Right renal pelvis (tissue), 4 donors: ENCODE measurements around the gene TMEM45A. TPM values are rescaled to one million over a fixed set of nuclear protein-coding genes. Genes with fewer than 3 reads are reported as not detected.
"Not testable (repeated sequence)": the region's sequence is repeated elsewhere in the genome, so short reads cannot be mapped to it uniquely, and the experiment has no call there.

Source experiments
- DNase-seq, 4 donors: peaks; one replicate each; pipeline ENCODE4 v3.0.0-alpha.2; 2013; ENCODE audit warnings: low read depth in 4 of 4, low spot score in 3 of 4, missing footprints in 1 of 4
- polyA plus RNA-seq, 4 donors: library from polyadenylated mRNA; unstranded; fragments of 120-200 nt; gene quantifications; one replicate each; pipeline ENCODE4 v1.2.1, GENCODE V29; 2013; ENCODE audit not compliant: insufficient read length in 4 of 4

The TMEM45A gene
- polyA plus RNA-seq, 4 donors, result 24.4 to 27.3 (median 26.9) TPM

DNA sequence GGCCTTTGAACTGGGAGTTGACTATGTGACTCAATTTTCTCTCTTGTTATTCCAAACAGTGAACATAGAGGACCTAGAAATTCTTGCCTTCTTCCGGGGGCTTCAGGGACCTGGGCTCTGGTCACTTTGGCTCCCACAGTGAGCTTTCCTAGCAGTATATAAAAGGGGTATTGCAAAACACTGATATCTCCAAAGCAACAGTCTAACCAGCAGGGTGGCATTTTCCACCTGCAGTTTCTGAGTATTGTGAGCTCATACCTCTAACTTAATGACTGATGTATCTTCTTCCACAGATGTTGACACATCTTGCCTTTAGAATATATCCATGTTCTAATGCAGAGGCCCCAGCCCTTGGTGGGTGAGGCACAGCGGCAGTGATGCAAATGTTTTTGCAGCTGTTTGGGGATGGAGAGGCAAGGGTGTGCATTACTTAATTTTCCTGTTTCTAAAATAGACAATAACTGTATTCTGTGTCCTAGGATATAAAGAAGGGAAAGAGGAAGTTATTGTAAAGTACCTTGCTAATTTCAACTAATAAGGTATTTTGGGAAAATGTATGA, 71.3 kb downstream of the TMEM45A start:
- DNase-seq, result no peak

DNA sequence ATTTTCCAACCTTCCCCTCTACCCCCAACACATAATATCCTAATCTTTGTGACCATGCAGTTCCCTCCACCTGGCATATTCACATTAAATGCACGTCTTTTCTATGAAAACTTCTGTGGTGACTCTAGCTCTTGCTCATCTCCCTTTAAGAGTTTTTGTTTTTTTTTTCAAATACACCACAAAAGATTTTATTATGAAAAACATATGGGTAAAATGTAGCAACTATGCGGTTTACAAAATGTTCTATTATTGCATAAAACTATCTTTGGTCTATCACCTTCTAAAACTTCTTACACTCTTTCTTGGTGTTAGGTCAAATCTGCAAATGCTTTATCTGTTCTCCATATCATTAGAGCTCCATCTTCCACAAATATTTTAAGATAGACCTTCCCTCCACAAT, 78.4 kb downstream of the TMEM45A start:
- DNase-seq, result no peak

DNA sequence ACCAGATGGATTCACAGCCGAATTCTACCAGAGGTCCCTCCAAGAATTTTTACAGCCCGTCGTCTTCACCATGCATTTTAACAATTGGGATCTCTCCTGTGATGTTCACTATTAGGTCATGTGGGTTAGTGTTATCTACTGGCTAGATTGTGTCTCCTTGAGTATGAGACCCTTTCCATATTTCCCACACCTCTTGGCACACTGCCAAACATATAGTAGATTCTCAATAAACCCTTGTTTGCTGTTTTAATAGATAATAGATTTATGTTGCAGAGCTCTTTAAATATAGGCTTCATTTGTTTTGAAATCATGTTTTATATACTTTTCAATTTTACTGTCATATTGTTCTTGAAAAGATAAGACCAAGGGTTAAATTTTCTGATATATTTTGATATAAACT, 82.1 kb downstream of the TMEM45A start:
- no peak for DNase-seq

DNA sequence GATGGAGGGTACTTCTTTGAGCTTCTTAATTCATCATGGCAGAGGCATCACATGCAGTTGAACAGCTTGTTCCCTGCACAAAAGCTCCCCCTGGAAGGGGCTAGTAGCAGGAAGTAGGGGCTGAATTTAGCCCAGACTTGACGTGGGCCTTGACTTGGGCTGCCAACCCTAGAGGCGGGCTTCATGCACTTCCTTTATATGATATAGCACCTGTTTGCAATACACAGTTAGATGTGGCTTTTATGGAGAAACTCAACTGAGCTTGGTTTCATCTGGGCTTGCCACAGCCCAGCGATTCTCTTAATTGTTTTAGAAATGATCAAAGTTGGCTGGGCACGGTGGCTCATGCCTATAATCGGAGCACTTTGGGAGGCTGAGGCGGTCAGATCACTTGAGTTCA, 83.3 kb downstream of the TMEM45A start:
- DNase-seq, result no peak

DNA sequence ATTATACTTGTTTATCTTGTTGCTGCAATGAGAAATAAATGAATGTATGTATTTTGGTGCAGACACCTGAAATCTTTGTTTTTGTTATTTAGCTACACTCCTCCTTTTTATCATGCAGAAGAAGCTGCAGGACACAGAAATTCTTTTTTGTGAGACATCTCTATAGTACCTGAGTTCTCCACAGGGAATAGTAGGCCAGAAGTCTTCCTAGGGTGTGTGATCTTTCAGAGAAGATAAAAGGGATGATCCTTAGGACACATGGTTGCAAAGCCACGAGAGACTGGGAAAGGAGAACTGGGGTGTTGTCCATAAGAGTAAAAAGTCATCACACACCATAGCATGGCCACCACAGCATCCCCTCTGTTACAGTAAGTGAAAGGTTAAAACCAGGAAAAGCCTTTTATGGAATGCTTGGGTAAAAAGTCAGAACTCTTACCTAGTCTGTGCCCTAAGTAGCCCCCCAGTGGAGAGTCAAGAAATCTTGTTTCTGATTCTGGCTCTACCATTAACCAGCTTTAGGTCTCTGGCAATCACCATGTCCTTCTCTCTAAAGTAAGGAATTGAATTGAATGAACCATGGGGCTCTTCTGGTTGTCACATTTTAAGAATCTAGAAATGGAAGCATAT, 85.1 kb downstream of the TMEM45A start:
- DNase-seq, result no peak

DNA sequence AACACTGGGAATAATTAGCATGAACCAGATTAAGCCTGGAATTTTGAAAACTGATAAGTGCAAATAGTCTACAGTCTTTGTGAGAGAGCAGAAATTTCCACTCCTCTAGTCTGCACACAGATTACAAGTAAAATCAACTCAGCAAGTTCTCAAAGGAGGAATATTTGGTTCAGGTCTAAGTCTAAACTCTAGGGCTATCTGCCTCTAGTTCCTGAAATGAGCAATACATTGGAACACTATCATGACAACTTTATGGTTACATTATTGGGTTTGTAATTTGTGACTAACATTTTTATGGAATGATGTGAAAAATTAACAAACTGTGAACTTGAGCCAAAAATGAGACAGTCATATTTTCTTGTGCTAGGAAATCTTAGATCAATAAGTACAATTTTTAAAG, 86.2 kb downstream of the TMEM45A start:
- DNase-seq, result no peak

DNA sequence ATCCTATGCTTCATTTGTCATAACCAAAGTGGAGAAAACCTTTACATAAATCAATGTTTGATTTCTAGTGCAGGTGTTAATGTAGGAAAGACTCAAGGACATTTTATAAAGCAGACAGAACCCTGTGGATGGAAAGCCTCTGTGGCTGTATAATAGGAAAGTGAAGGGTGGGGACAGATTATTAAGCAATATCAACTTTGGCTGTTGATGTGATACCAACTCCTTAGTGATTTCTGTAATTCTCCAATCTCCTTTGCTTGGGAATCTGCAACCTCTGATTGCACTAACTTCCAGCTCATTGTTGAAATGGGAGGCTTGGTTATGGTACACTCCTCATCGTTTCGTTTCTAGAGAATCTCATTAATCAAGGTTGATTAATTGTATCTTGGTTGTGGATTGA, 87.7 kb downstream of the TMEM45A start:
- DNase-seq, result no peak

DNA sequence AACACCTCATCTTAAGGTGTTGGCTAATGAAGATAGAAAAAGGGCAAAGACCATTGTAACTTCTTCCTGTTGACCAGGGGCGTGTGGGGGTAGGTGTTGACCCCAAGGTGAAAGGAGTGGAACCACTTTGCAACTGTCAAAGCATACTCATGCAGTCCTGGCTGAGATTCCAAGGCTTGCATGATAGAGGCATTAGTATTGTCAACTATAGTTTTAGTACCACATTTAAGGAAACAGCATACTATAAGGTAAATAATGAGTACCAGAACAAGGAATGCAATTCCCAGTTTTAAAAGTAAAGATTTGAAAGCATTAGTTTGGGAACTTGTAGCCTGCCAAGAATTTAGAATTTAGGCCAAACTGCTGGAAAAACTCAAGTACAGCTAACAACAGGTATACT, 89.2 kb downstream of the TMEM45A start:
- no peak for DNase-seq

DNA sequence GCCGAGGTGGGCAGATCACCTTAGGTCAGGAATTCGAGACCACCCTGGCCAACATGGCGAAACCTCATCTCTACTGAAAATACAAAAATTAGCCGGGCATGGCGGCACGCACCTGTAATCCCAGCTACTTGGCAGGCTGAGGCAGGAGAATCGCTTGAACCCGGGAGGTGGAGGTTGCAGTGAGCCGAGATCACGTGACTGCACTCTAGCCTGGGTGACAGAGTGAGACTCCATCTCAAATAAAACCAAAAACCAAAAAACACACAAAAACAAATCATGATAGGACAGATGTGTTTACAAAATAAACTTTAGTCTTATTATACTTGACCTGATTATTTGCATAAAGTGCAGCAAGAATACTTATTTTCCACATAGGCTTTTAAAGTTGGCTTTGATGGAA, 89.7 kb downstream of the TMEM45A start:
- not testable (repeated sequence) for DNase-seq

DNA sequence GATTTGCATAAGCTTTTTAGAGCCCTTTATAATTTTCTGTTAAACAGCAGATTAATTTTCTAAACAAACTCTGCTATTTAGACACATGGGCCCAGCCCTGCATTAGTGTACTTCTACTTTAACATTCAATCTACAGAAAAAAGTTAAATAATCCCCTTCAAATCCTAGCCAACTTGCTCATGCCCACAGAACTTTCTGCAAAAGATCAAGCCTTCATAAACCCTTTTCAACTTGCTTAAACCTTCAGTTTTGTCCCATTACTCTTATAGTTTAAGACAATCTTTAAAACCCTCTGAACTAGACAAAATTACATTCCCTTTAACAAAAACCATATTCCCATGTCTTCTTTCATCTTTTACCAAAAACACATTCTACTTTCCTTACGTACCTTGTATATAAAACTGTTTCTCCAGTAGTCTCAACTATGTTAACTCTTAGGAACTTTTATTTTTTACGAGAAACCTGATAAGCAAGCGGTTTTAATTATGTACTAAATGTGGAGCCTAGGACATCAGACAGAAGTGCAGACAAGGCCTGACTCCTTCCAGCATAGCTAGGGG, 91.8 kb downstream of the TMEM45A start:
- DNase-seq, result no peak

DNA sequence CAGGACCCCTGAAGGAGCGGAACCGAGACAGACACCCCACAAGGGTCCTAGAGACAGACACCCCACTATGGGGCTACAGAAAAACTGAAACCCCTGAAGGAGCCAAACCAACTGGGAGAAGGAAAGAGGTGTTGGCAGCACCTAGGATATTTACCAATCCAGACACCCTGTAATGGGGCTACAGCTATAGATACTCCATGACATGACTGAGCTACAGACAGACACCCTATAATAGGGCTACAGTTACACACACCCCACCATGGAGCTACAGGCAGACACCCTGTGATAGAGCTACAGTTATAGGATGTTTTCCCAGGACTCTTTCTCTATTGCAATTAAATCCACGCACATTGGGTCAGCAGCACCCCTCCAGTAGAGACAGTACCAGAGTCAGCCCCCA, 94.4 kb downstream of the TMEM45A start:
- DNase-seq, result no peak

DNA sequence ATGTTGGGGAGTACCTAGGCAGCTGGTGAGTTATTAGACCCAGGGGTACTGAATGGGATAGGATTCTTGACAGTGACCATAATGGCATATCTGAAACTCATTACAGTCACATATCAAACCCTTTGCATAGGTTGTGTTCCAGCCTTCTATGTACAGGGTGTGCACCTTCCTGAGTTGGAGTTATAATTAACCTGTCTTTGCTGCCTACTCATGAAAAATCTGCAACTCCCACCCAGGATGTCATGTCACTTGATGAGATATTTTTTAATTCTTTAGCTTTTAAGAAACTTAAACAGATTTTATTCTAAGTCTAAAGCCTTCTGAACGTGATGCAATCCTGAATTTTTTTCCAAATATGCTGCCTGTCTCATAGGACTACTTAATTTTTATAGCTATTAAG, 95.8 kb downstream of the TMEM45A start:
- no peak for DNase-seq

DNA sequence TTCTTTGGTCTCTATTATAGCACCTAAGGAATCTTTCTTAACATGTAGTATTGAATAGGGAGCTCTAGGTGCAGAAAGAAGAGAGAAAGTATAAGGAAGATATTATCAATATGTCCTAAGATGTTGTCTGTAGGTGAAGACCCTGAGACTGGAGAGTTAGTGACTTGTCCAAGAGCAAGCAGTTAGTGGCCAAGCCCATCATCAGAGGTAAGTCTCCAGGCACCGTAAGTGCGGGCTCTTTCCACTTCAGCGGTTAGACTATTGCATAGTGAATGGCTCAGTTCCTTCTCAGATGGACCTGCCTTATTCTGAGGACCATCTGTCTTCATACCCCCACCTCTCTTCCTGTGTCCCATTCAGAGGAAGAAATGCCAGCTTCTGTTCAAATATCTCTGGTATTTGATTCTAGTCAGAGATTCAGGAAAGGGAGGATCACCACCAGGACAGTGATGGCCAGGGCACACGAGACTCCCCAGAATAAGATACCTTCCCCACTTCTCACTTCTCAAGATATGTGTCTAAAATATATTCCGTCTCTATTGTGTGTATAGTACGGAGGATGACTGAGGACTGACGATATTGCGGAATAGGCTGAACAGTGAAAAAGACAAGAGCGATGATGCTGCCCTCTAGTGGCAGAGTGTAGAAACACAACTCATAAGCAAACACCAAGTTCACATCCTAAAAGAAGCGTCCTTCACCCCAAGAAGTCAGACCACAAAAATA, 97.9 kb downstream of the TMEM45A start:
- peak; percentile 57 to 65 (median 60) for DNase-seq

DNA sequence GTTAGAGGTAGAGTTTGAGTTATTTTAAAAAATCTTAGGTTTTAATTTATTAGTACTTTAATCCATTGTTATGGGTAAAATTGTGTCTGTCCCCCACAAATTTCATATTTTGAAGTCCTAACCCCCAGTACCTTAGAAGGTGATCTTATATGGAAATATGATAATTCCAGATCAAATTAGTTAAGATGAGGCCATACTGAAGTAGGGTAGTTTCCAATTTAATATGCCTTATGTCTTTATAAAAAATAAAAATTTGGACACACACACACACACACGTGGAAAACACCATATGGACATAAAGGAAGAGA, 98.4 kb downstream of the TMEM45A start:
- DNase-seq, result no peak

DNA sequence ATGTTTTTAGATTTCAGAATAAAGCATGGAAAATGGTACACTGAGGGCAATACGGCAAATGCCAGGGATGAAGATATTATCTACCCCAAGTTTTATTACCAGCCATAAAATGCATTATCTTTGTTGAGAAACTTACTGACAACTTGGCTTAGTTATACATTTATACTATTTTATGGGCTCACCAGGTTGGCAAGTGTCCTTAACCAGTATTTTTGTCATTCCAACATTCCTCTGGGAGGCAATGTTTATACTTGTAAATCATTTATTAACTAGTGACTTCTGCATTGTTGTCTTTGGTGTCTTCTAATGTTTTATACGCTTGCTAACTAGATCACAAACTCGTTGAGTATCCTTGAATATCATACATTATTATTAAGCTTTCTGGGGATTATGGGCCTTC, 99.0 kb downstream of the TMEM45A start:
- no peak for DNase-seq

DNA sequence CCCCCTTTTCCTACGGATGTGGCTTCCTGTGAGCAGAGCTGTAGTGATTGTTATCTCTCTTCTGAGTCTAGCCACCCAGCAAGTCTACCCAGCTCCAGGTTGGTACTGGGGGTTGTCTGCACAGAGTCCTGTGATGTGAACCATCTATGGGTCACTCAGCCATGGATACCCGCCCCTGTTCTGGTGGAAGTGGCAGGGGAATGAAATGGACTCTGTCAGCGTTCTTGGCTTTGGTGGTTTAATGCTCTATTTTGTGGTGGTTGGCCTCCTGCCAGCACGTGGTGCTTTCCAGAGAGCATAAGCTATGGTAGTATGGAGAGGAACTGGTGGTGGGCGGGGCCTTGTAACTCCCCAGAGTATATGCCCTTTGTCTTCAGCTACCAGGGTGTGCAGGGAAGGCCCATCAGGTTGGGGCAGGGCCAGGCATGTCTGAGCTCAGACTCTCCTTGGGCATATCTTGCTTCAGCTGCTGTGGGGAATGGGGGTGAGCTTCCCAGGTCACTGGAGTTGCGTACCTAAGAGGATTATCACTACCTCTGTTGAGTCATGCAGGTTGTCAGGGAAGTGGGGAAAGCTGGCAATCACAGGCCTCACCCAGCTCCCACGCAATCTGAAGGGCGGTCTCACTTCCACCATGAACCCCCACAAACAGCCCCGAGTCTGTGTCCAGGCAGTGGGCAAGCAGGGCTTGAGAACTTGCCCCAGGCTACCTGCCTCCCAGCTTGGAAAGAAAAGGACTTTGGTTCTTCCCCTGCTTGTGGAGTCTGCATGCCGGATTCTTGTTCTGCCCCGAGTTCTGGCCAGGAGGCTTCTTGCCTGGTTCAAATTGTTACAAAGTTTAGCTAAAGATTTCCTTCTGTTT, 108.0 kb downstream of the TMEM45A start:
- no peak for DNase-seq

DNA sequence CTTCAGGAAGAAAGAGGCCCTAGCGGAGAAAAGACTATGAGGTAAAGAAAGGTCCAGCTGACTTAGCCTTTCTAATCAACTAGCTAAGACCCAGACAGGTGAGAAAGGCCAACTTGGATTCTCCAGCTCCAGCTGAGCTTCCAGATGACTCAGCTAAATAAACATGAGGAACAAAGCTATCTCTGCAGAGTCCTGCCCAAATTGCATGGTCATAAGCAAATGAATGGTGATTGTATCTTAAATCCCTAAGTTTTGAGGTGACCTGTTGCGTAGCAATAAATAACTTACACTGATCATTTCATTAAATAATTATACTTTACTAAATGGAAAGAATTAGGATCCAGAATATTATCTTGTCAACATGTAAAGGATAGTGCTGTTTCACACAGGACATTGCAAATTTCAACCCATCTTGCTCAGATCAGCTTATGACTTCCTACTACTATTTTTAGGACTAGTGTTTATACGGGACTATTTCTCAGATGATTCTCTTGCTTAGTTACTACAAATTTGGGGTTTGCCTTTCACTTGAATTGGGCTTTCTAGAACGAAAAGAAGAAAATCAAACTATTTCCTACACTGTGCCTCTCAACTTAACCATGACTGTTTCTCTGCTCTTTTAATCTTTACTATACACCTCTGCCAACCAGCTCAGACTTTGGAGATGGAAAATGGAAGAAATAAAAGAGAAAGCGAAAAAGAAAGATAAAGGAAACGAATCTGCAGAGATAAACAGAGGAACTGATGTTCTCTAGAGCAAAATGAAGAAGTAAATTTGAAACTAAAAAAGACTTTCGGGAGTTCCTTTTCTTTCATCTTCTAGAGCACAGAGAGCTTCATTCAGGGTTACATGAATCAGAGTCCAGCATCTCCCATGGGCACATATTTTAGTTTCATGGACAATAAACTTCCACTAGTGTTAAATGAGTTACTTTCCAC, 110.4 kb downstream of the TMEM45A start:
- DNase-seq, result no peak

DNA sequence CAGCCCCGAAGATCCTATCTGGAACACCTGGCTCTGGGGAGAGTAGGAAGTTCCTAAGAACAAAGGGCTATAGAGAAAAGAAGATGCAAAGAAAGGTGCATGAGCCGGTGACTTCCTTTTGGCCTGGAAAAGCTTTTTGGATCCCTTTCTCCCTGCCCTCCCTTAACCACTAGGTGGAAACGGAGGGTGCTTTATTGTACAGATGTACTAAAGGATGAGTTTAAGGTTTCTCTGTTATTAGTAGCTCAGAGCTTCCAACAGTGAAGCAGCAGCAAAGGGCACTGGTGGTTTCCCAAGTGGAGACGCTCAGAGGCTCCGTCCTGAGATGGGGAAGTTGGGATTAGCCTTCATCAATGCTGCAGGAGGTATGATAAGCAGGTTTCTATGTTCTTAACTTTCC, 111.0 kb downstream of the TMEM45A start:
- no peak for DNase-seq

DNA sequence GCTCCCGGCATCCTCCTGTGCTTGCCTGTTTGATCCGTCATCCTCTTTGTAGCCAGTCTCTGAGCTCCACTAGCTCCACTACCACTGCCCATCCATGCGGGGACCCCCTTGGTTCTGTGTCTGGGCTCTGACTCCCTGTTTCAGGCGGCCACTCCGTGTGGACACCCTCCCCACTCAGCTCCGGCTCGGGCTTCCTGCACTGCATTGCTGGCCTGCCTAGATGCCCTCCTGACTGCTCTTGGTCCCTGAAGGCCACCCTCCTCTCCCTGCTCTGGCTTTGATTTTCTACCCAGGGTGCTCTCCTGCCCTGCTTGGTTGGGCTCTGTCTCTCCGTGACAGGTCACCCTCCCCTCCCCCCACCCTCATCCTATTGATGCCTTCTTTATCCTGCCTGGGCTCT, 112.9 kb downstream of the TMEM45A start:
- no peak for DNase-seq

DNA sequence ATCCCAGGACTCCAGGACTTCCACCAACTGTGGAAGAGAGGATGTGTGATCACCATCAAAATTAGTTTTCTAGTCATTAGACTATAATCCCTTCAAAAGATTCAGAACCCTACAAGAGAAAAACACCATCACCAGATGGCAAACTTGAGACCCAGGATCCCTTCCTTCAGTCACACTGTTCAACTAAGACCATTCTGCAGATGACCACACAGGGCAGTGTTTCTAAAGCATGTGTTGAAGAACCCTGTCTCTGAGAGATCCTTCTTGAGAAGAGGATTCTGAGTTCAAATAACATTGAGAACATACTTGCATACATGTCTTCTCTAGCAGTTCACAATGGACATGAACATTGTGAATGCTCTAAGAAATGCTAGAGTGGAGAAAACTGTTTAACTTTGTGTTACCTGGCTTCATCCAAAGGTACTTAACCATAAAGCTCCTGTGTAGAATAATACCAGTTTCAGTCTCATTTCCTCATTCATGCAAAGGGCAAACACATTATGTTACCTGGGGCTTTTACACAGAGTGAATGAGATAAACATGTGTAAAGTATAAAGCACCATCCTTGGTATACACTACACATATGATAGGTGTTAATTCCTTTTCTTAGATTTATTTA, 114.6 kb downstream of the TMEM45A start:
- no peak for DNase-seq
